Activated CD8-positive, alpha-beta memory T cell treated with anti-CD3 and anti-CD28 coated beads, Interleukin-2, amount 50 U/mL, for 24 hours (primary cell): Measurements from ENCODE around the gene PGR.

Experiments
- DNase-seq: peaks from one replicate; pipeline ENCODE4 v3.0.0-alpha.2; 2020; ENCODE audit errors: extremely low read depth

Gene PGR

DNA sequence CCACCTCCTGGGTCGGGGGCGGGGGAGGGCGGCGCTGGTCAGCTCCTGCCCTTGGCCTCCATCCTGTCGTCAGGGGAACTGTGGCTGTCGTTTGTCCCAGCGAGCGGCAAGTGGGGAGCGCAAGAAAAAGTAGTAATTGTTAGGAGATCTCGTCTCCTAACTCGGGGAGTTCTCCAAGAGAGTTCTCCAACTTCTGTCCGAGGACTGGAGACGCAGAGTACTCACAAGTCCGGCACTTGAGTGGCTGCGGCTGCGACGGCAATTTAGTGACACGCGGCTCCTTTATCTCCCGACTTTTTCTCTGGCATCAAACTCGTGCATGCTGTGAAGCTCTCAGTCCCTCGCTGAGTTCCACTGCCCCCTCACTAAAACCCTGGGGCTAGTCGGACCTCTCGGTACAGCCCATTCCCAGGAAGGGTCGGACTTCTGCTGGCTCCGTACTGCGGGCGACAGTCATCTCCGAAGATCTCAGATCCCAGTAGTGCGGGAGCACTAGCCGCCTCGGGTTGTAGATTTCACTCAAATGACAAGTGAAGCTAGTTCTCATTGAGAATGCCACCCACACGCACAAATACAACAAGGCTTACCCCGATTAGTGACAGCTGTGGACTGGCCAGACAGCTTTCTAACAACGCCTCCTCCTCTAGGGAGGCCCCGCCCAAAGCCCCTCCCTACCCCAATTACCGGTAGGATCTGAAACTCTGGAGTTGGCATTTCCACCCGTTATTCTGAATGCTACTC is at the start of gene PGR:
PGR (minus strand) TSS at position 611 of the 741 bp plus-strand sequence. CDS start 743 bp downstream, outside the sequence.
- no peak for DNase-seq

DNA sequence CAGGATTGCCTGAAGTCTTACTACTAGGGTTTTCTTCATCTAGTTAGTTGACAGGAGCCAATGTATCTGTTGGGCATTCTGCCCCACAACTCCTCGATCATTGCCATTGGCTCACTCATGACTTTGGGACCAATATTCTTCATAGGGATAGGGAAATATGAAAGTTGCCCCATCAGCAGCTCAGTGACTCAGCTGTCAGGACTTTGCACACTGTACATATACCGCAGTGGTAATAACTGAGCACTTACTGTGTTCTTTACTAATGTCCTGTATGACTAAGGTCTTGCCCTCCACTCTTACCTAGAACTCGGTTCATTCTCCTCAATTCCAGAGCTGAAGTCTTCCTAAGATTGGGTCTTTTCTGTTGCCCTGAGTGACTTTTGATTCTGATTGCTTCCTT is 46.8 kb upstream of the PGR start:
- DNase-seq = no peak

DNA sequence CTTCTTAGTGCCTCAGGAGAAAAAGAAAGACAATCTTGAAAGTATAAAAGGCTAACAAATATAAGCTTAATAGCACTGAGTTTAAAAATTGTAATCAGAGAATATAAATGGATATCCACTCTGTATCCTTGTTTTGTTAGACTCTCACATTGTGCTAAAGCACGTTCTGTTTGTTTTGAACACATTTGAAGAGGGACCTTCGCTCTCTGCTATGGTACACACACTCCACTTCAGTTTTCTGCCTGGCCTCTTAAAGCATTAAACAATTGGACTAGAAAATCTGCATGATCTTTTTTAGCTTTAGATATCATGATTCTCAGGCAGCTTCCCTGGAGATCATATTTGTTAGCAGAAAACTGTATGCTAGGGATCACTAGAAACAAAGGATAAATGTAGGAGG is 40.3 kb upstream of the PGR start:
- DNase-seq = no peak

DNA sequence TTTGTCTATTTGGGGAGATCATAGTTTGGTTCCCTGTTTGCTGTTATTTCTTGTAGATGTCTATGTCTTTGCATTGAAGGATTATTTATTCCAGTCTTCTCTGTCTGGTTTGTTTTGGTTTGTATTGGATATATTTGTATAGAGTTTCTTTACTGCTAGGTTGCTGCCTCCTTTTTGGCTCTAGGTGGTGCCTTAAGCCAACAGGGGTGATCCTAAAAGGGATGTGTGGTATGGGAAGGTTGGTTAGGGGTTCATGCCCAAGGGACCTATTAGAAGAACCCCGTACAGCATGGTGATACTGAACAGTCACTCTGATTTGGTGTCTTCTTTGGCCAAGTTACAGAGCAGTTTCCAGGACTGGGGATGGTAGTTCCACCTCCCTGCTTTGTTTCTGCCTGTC is 36.4 kb upstream of the PGR start:
- DNase-seq = no peak

DNA sequence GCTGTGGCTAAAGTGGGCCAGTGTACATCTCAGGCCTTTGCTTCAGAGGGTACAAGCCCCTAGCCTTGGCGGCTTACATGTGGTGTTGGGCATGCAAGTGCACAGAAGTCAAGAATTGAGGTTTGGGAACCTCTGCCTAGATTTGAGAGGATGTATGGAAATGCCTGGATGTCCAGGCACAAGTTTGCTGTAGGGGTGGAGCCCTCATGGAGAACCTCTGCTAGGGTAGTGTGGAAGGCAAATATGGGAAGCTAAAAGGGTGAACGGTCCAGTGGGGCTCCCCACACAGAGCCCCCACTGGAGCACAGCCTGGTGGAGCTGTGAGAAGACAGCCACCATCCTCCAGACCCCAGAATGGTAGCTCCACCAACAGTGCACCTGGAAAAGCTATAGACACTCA is 28.5 kb upstream of the PGR start:
- DNase-seq = no peak

DNA sequence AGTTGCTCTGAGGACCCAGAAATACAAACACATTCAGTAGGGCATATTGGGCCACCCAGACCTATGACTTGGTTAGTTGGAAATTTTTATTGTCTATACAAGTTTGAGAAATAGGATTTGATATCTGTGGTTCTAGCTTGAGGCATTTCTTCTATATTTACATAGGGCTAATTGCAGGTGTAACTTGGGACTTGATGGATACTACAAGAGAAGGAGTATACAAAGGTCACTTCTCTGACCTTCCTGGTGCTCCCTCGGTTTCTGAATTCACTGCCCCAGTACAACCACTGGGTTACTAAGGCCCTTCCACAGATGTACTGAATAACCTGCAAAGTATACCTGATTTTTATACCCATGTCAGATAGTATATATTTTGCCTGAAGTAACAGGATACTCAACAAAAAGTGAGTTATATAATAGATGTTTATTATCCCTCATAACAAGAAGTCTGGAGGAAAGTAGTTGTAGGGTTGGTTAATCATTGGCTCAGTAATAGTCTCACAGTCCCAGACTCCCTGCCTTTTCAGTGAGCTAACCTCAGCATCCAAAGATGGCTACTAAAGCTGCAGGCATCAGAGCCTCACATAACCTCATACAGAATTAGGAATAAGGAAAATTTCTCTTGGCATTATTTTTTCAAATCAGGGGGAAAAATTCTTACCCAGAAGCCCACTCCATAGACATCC is 8.8 kb upstream of the PGR start:
- DNase-seq = no peak

DNA sequence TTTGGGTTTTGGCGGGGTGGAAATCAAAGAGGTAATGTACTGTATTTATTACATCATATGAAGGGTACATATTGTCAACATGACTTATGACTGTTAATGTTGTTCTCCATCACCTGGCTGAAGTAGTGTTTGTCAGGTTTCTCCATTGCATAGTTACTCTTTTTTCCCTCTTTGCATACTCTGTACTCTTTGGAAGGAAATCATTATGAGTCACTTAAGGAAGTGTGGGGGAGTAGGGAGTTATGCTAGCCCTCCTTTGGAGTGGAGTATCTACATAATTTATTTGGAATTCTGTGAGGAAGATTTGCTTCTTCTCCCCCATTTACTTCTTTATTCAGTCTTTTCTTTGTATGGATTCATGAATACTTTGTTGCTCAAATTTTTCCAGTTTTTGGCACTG is 3.6 kb upstream of the PGR start:
- no peak for DNase-seq

DNA sequence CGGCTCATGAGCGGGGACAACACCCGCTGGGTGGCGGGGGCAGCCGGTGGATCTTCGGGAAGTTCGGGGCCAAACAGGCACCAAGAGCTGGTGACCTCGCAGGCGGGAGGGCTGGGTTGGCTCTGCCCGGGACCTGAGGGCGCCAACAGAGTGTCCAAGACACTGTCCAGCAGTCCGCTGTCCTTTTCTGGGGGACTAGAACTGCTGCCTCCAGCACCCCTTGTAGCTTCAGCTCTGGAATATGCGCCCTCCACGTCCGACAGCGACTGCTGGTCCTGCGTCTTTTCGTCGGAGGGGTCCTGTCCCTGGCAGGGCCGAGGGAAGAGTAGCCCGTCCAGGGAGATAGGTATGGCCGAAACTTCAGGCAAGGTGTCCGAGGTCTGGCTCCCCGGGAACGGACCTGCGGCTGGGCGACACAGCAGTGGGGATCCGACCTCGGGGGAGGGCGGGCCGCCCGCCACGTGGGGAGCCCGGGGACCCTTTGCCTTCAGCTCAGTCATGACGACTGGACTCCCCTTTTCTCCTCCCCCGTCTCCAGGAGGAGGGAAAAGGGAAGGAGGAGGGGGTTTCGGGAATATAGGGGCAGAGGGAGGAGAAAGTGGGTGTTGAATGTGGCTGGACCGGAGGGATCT is 926 bp downstream of the PGR start:
- DNase-seq = no peak

DNA sequence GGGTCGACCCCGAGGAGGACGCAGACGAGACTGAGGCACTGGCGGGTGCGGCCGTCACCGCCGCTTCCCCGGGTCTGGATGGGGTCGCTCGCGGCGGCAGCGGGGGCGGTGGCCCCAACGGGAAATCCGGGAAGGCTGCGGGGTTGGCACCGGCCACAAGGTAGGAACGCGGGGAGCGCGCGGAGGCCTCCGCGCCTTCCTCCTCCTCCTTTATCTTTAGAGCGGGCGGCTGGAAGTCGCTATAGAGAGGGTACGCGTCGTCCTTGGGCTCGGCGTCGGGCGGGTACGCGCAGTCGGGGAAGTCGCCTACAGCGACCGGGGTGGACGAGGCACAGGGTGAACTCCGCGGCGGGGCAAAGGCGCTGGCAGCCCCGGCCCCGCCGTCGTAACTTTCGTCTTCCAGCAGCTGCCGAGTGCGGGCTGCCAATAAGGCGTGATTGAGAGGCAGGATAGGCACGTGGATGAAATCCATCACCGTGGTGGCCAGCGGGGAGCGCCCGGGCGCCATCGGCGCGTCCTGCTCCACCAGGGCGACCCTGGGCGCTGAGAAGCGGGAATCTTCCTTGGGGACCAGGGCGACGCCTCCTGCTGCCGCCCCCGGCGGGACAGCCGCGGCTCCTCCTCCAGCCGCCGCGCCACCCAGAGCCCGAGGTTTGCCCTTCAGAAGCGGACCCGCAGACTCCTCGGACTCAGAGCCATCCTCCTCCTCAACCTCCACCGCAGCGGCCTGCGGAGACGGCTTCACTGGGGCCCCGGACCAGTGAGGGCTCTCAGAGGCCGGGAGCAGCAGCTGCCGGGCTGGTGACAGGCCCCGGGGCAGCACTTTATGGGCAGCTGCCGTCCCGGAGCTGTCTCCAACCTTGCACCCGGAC is 1.7 kb downstream of the PGR start:
- no peak for DNase-seq

DNA sequence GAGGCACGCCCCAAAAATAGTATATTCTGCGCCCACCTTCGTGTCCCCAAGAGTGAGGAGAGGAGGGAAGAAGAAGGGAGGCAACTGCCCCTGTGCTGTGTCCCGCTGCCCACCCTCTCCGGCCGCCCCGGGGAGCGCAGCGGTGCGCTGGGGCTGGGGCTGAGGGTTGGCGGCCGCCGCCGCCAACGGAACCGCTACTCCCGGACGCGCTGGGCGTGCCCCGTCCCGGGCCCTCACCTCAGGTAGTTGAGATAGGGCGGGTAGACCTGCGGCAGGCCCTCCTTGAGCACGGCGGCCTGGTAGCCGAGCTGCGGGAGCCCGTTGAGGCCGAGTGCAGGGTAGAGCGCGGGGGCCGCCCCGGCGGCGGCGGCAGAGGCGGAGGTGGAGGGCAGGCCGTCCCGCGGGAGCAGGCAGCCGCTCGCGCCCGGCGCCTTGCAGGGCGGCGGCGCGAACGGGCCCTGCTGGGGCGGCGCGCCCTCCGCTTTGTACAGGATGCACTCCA is 2.4 kb downstream of the PGR start:
- DNase-seq = no peak

DNA sequence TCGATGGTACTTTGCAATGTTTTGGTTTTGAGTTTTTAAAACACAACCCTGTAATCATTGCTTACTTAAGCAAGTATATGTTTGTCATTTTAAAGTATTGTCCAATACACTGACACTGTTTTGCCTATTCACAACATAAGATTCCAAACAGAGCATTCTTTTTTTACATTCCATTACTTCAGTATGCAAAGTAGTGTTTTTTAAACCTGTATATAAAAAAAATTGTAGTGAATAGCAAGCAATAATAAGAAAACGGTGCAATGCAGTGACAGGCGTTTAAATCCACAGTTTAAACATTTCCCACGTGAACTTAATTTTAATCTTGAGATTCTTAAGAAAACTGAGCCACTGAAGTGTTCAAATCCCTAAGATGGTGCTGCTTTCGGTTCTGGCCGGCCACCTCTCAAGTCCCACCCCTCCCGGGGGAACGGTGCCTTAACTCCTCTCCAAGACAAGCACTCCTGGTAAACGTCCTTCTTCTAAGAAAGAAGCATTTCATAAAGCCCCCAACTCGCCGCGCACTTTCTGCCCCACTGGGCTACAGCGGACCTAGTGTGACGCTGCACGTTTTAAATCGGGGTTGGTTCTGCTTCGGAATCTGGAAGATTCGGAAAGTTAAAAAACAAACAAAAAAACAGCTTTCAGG is 2.9 kb downstream of the PGR start:
- DNase-seq = no peak

DNA sequence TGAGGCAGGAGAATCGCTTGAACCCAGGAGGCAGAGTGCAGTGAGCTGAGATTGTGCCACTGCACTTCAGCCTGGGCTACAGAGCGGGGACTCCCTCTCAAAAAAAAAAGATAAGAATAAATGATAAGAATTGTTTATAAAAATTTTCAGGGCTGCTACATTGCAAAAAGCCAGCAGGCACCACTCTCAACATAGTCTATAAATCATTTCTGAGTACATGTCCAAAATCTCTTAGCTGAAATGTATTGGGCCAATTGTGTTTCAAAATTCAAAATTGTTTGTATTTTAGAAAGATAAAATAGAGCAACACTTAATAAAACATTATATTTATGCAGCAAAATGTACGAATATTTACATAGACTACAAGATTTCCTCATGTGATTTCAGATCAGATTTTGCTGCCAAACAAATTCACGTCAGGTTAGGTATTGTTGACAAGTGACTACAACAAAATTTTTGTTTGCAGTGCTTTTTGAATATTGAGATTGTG is 13.9 kb downstream of the PGR start:
- DNase-seq = no peak

DNA sequence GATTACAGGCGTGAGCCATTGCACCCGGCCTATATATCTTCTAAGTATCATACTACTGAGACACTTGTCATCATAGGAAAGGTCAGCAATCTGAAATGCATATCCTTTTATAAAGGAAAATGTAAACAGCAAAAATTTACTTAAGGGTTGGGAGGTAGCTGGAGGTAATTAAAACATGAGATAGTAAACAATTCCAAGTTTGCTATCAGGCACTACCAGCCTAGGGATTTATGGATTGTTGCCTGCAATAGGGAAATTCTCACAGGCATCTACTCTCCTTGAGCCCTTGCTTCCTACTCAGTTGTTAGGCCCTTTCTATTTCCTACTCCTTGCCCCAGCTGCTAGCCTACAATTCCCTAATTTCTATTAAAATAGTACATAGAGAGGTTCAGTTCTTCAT is 16.1 kb downstream of the PGR start:
- DNase-seq = no peak

DNA sequence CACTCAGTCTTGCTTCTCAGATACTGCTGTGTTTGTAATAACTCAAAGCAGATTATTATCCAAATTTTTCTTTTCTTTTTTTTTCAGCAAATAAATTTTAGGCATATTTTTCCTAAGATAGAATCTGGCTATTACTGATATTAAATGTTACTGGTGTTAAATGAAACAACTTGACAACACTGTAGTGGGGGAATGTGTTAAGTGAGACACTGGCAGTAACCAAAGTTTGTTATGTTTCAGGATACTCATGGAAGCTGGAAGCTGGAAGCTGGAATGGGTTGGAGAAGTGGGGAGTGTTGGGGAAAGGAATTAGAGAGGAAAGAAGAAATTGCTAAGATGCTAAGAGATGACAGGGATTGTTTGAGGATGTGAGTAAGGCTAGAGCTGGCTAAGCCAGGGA is 24.9 kb downstream of the PGR start:
- DNase-seq = no peak

DNA sequence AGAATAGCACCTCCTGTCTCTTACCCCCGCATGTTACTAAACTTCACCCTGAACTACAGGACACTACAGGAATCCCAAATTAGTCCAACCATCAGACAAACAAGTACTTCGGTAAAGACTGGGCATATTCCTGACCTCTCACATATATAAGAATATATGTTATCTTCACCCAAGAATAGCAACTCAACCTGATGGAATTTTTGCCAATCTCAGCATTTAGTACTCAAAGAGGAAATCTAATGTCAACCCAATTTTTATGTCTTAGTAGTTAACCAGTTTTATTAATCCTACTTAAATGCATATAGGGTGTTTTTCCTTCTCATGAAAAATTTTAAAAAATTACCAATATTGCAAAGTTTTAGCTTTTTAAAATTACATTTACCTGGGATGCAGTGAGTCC is 26.2 kb downstream of the PGR start:
- DNase-seq = no peak

DNA sequence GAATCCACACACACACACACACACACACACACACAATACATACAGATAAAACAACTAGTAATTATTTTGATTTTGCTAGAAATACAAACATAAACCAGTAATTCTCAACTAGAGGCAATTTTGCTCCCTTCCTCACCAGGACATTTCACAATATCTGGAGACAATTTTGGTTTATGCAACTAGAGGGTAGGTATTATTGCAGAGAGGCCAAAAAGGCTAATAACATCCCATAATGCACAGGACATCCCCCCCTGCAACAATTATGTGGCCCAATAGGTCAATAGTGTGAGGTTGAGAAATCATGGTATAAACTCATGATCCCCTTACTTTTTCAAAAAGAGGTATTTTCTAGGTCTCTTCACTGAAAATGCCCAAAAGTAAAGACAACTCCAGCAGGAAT is 29.0 kb downstream of the PGR start:
- DNase-seq = no peak

DNA sequence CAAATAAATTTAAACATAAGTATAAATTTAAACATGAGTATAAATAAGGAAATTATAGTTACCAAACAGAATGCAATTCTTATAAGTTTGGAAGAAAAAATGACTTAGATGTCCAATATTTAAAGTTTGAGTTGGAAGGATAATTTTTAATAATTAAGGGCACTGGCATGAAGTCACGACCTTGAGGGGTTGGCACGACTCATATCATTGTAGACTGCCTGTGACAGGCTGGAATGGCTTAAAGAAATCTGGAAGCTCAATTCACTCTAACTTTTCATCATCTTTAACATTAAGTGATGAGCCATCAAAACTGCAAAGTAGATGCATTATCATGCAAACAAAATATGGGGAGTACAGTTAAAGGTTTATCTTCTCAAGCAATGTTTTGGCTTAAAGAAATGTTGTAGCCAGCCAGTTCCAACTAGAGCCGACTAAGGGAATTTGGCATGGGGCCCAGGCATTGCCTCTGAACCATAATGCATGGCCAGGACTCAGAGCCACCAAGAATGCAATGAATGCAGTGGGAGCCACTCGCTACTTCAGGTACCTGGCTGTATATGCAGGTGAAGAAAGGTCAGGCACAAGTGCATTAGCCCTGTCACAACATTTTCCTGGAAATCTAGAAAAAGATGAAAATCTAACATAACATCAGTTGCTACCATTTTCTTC is 33.4 kb downstream of the PGR start:
- no peak for DNase-seq

DNA sequence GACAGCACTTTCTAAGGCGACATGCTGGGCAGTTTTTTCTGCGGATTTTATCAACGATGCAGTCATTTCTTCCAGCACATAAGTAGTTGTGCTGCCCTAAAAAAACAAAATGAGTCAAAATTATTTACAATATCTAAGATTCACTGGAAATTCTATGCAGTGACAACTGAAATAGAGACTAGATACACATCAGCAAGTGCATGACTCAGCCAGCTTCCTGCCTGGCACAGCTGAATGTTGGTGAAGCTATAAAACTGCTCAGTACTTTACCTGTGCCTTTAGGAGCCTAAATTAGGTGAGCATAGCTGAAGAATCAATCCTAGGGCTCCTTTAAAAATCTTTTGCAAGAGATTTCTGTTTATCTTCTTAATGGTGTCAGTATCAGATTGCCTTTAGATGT is 37.8 kb downstream of the PGR start:
- DNase-seq = no peak

DNA sequence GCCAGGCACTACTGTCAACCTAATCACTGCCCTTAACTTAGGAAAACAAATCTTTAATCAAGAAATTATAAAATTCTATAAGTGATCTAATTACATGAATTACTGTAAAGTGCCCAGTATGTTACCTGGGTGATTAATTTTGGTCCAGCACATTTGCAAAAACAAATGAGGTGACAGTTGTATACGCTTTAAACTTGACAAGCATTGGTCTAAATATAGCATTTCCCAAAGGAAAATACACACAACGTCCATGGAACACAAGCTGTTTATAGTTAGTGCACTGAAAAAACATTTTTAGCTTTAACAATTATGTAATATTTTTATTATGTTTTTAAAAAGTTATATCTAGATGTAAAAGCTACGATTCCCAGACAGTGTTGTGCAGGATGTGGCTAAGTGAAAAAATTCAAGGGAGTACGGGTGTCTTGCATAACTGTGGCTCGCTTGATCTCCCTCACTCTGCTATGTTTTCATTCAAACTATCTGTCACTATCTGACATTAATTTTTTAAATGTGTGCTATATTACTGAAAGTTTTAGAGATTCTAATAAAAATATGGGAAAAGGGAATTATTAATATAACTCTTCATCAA is 38.8 kb downstream of the PGR start:
- DNase-seq = no peak

DNA sequence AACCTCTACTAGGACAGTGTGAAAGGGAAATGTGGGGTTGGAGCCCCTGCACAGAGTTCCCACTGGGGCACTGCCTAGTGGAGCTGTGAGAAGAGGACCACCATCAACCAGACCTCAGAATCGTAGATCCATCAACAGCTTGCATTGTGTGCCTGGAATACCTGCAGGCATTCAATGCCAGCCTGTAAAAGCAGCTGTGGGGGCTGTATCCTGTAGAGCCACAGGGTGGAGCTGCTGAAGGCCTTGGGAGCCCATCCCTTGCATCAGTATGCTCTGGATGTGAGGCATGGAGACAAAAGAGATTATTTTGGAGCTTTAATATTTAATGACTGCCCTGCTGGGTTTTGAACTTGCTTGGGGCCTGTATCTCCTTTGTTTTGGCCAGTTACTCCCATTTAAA is 46.3 kb downstream of the PGR start:
- DNase-seq = no peak
